Measurements from ENCODE around the gene HOXA4.
A peak's percentile ranks its signal among the peaks of the same experiment; 100 is the strongest.

HOXA4 gene

GRCh38 chr7:27161214-27161720 lies 30.7 kb upstream of the HOXA4 start:
- TF ChIP-seq, protein P1, sequence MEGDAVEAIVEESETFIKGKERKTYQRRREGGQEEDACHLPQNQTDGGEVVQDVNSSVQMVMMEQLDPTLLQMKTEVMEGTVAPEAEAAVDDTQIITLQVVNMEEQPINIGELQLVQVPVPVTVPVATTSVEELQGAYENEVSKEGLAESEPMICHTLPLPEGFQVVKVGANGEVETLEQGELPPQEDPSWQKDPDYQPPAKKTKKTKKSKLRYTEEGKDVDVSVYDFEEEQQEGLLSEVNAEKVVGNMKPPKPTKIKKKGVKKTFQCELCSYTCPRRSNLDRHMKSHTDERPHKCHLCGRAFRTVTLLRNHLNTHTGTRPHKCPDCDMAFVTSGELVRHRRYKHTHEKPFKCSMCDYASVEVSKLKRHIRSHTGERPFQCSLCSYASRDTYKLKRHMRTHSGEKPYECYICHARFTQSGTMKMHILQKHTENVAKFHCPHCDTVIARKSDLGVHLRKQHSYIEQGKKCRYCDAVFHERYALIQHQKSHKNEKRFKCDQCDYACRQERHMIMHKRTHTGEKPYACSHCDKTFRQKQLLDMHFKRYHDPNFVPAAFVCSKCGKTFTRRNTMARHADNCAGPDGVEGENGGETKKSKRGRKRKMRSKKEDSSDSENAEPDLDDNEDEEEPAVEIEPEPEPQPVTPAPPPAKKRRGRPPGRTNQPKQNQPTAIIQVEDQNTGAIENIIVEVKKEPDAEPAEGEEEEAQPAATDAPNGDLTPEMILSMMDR (IDR thresholded peaks at IDR 0.05; ENCODE audit: low read depth, low read length, poor library complexity, severe bottlenecking) = peak; percentile 57
- no peak for TF ChIP-seq EZH2phosphoT487 (IDR thresholded peaks at IDR 0.05; ENCODE audit: borderline replicate concordance, low read length)
- Histone ChIP-seq H3F3A (ENCODE audit: control insufficient read depth, insufficient read depth) (no peaks in the 10 kb centered on the region; the same call in 1 of the 2 replicates), H4K20me1 (ENCODE audit: control insufficient read depth, insufficient read depth, low read depth, low read length) (no peaks in the 10 kb centered on the region), H3K4me3 (ENCODE audit: low read length) (peak overlapping the region; percentile 80), H3K9me3 (ENCODE audit: control insufficient read depth, insufficient read depth, low read length) (no peaks in the 10 kb centered on the region), H3K79me2 (ENCODE audit: control insufficient read depth, low read length) (no peaks in the 10 kb centered on the region), H3K36me3 (ENCODE audit: control insufficient read depth, low read length) (no peaks in the 10 kb centered on the region), H3K9me2 (replicated peaks; ENCODE audit: control insufficient read depth, low read length) (no peaks in the 10 kb centered on the region), H3K27ac (ENCODE audit: low read depth, low read length) (no peak overlapping the region), H3K4me1 (ENCODE audit: control insufficient read depth, low read length) (peaks cover 20% of the 10 kb centered on the region), H3K27me3 (ENCODE audit: control insufficient read depth, low read length) (peaks cover 57% of the 10 kb centered on the region), H3K4me2 (ENCODE audit: low read length) (peak overlapping the region; percentile 93)

DNA sequence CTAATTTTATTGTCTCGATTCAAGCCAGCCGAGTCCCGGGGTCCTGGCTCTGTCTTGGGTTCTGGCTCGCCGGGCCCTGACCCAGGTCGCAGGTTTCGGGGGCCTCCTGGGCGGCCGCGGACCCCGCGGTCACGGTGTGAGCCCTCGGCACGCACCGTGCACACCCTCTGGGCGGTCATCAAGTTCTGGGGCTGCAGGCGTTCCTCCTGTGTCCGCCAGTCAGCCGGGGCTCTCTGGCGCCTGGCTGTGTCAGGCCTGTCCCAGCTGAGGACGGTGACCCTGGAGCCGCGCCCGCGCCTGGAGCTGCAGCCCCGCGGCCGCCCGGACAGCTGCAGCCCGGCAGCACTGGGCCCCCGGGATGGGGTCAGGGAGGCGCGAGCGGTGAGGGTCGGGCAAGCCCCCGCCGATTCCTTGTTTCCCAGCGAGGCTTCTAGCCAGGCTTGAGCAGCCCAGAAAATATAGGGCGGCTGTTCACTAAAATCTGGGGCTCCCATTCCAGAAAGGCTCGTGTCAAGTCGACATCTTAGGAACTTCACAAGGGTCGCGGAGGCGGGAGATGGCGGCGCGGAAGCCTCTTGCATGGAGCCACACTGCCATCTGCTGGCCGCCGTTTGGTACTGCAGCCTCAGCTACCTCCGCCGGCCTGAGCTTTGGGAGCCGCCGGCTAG lies 30.1 kb upstream of the HOXA4 start:
- Histone ChIP-seq H3F3A (ENCODE audit: control insufficient read depth, insufficient read depth) (no peaks in the 10 kb centered on the region; the same call in 1 of the 2 replicates), H3K79me2 (ENCODE audit: control insufficient read depth, low read length) (no peaks in the 10 kb centered on the region), H3K27ac (ENCODE audit: low read depth, low read length) (no peak overlapping the region), H4K20me1 (ENCODE audit: control insufficient read depth, insufficient read depth, low read depth, low read length) (no peaks in the 10 kb centered on the region), H3K9me3 (ENCODE audit: control insufficient read depth, insufficient read depth, low read length) (no peaks in the 10 kb centered on the region), H3K36me3 (ENCODE audit: control insufficient read depth, low read length) (no peaks in the 10 kb centered on the region), H3K4me3 (ENCODE audit: low read length) (peak overlapping the region; percentile 80), H3K4me2 (ENCODE audit: low read length) (peak overlapping the region; percentile 93), H3K9me2 (replicated peaks; ENCODE audit: control insufficient read depth, low read length) (no peaks in the 10 kb centered on the region), H3K4me1 (ENCODE audit: control insufficient read depth, low read length) (peaks cover 20% of the 10 kb centered on the region), H3K27me3 (ENCODE audit: control insufficient read depth, low read length) (peaks cover 59% of the 10 kb centered on the region)
- peak; percentile 84; the same call in 1 of the 2 replicates for TF ChIP-seq EZH2phosphoT487 (IDR thresholded peaks at IDR 0.05; ENCODE audit: borderline replicate concordance, low read length)
- TF ChIP-seq, protein P1 (IDR thresholded peaks at IDR 0.05; ENCODE audit: low read depth, low read length, poor library complexity, severe bottlenecking) = peak; percentile 100

DNA sequence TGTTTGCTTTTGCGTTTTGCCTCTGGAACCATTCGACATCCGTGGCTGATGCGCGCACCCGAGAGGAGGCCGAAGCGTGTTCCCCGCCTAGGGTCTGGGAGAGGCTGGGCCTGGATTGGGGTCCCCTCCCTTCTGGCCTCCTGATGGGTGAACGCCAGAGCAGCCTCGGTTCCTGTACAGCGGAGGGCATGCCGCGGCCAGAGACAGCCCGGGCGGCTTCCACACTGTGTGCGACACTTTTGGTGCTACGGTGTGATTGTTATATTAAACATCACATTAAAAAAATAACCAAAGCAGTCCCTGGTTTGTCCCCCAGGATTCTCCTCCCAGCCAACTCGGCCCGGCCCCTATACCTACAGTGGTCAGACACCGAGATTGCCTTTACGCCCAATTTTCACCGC lies 29.6 kb upstream of the HOXA4 start:
- Histone ChIP-seq H3K4me1 (ENCODE audit: control insufficient read depth, low read length) (peaks cover 20% of the 10 kb centered on the region), H3K9me2 (replicated peaks; ENCODE audit: control insufficient read depth, low read length) (no peaks in the 10 kb centered on the region), H3K79me2 (ENCODE audit: control insufficient read depth, low read length) (no peaks in the 10 kb centered on the region), H4K20me1 (ENCODE audit: control insufficient read depth, insufficient read depth, low read depth, low read length) (no peaks in the 10 kb centered on the region), H3K27ac (ENCODE audit: low read depth, low read length) (no peak overlapping the region), H3K4me2 (ENCODE audit: low read length) (peak overlapping the region; percentile 93), H3K36me3 (ENCODE audit: control insufficient read depth, low read length) (no peaks in the 10 kb centered on the region), H3K4me3 (ENCODE audit: low read length) (peak overlapping the region; percentile 80), H3K9me3 (ENCODE audit: control insufficient read depth, insufficient read depth, low read length) (no peaks in the 10 kb centered on the region), H3F3A (ENCODE audit: control insufficient read depth, insufficient read depth) (no peaks in the 10 kb centered on the region; the same call in 1 of the 2 replicates), H3K27me3 (ENCODE audit: control insufficient read depth, low read length) (peaks cover 65% of the 10 kb centered on the region)
- no peak for TF ChIP-seq EZH2phosphoT487 (IDR thresholded peaks at IDR 0.05; ENCODE audit: borderline replicate concordance, low read length)

All from DOHH2 (cell line).